ENCODE data around the gene MARCO. TPM values are rescaled to one million over a fixed set of nuclear protein-coding genes. Genes with fewer than 3 reads are reported as not detected.

Gene MARCO
- total and polyA plus RNA-seq, 2 experiments from 2014 or later = not detected

DNA sequence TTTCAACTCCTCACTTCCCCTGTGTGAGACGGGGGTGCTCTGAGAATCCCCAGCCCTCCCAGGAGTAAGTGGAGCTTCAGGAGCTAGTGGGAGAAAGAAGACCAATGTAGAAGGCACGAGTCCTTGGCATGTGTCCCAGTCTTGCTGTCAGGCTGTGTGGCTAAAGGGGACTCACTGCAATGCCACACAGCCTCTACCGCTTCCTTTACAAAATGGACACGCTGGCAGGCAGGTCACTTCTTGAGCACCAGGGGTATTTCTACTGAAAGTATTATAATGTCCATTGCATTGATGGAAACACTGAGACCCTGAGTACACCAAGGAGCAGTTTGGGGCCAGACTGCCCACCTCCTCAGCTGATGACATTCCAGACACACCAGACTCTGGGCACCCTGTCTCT lies 35.8 kb upstream of the MARCO start:
- no peak for DNase-seq (ENCODE audit: low spot score)
- no peak overlapping the region for H3K4me3 Mint-ChIP-seq
- Histone ChIP-seq H3K36me3 (ENCODE audit: insufficient read depth) (no peaks in the 10 kb centered on the region), H3K4me1 (ENCODE audit: insufficient read depth) (no peaks in the 10 kb centered on the region), H3K27me3 (ENCODE audit: insufficient read depth) (no peaks in the 10 kb centered on the region), H3K4me2 (no peak overlapping the region), H3F3A (replicated peaks; ENCODE audit: low read depth) (no peaks in the 10 kb centered on the region), H3K27ac (ENCODE audit: low read depth) (no peak overlapping the region), H3K4me3 (no peak overlapping the region), H2AFZ (no peak overlapping the region), H4K20me1 (replicated peaks; ENCODE audit: insufficient read depth) (no peaks in the 10 kb centered on the region), H3K9me2 (ENCODE audit: insufficient read depth) (peaks cover 7% of the 10 kb centered on the region), H3K79me2 (replicated peaks; ENCODE audit: insufficient read depth) (no peaks in the 10 kb centered on the region)
- H3K27me3 Mint-ChIP-seq (ENCODE audit: insufficient read depth, low read depth, poor library complexity) = no peaks in the 10 kb centered on the region
- H3K4me1 Mint-ChIP-seq = no peaks in the 10 kb centered on the region
- TF ChIP-seq, protein P1, sequence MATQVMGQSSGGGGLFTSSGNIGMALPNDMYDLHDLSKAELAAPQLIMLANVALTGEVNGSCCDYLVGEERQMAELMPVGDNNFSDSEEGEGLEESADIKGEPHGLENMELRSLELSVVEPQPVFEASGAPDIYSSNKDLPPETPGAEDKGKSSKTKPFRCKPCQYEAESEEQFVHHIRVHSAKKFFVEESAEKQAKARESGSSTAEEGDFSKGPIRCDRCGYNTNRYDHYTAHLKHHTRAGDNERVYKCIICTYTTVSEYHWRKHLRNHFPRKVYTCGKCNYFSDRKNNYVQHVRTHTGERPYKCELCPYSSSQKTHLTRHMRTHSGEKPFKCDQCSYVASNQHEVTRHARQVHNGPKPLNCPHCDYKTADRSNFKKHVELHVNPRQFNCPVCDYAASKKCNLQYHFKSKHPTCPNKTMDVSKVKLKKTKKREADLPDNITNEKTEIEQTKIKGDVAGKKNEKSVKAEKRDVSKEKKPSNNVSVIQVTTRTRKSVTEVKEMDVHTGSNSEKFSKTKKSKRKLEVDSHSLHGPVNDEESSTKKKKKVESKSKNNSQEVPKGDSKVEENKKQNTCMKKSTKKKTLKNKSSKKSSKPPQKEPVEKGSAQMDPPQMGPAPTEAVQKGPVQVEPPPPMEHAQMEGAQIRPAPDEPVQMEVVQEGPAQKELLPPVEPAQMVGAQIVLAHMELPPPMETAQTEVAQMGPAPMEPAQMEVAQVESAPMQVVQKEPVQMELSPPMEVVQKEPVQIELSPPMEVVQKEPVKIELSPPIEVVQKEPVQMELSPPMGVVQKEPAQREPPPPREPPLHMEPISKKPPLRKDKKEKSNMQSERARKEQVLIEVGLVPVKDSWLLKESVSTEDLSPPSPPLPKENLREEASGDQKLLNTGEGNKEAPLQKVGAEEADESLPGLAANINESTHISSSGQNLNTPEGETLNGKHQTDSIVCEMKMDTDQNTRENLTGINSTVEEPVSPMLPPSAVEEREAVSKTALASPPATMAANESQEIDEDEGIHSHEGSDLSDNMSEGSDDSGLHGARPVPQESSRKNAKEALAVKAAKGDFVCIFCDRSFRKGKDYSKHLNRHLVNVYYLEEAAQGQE (IDR thresholded peaks at IDR 0.05; ENCODE audit: unreplicated experiment) = no peak
- TF ChIP-seq, protein P2, sequence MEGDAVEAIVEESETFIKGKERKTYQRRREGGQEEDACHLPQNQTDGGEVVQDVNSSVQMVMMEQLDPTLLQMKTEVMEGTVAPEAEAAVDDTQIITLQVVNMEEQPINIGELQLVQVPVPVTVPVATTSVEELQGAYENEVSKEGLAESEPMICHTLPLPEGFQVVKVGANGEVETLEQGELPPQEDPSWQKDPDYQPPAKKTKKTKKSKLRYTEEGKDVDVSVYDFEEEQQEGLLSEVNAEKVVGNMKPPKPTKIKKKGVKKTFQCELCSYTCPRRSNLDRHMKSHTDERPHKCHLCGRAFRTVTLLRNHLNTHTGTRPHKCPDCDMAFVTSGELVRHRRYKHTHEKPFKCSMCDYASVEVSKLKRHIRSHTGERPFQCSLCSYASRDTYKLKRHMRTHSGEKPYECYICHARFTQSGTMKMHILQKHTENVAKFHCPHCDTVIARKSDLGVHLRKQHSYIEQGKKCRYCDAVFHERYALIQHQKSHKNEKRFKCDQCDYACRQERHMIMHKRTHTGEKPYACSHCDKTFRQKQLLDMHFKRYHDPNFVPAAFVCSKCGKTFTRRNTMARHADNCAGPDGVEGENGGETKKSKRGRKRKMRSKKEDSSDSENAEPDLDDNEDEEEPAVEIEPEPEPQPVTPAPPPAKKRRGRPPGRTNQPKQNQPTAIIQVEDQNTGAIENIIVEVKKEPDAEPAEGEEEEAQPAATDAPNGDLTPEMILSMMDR (conservative IDR thresholded peaks at IDR 0.05; ENCODE audit: low read depth in 2 of 2) = no peak
- TF ChIP-seq JUNB (IDR thresholded peaks at IDR 0.05; ENCODE audit: unreplicated experiment) (no peak), ZNF331 (CRISPR knock-in tag; IDR thresholded peaks at IDR 0.05; ENCODE audit: low read depth) (no peak), POLR2AphosphoS5 (IDR thresholded peaks at IDR 0.05; ENCODE audit: low read depth) (no peak), NANOG (IDR thresholded peaks at IDR 0.05; ENCODE audit: borderline replicate concordance) (no peak), CREB1 (CRISPR knock-in tag; IDR thresholded peaks at IDR 0.05; ENCODE audit: low read depth) (no peak), STAT1 (IDR thresholded peaks at IDR 0.05; ENCODE audit: unreplicated experiment) (no peak), ZNF114 (CRISPR knock-in tag; IDR thresholded peaks at IDR 0.05) (no peak), EZH2 (IDR thresholded peaks at IDR 0.05; ENCODE audit: low read depth, unreplicated experiment) (no peak), EZH2phosphoT487 (IDR thresholded peaks at IDR 0.05; ENCODE audit: unreplicated experiment) (no peak)
- TF ChIP-seq, protein P3, sequence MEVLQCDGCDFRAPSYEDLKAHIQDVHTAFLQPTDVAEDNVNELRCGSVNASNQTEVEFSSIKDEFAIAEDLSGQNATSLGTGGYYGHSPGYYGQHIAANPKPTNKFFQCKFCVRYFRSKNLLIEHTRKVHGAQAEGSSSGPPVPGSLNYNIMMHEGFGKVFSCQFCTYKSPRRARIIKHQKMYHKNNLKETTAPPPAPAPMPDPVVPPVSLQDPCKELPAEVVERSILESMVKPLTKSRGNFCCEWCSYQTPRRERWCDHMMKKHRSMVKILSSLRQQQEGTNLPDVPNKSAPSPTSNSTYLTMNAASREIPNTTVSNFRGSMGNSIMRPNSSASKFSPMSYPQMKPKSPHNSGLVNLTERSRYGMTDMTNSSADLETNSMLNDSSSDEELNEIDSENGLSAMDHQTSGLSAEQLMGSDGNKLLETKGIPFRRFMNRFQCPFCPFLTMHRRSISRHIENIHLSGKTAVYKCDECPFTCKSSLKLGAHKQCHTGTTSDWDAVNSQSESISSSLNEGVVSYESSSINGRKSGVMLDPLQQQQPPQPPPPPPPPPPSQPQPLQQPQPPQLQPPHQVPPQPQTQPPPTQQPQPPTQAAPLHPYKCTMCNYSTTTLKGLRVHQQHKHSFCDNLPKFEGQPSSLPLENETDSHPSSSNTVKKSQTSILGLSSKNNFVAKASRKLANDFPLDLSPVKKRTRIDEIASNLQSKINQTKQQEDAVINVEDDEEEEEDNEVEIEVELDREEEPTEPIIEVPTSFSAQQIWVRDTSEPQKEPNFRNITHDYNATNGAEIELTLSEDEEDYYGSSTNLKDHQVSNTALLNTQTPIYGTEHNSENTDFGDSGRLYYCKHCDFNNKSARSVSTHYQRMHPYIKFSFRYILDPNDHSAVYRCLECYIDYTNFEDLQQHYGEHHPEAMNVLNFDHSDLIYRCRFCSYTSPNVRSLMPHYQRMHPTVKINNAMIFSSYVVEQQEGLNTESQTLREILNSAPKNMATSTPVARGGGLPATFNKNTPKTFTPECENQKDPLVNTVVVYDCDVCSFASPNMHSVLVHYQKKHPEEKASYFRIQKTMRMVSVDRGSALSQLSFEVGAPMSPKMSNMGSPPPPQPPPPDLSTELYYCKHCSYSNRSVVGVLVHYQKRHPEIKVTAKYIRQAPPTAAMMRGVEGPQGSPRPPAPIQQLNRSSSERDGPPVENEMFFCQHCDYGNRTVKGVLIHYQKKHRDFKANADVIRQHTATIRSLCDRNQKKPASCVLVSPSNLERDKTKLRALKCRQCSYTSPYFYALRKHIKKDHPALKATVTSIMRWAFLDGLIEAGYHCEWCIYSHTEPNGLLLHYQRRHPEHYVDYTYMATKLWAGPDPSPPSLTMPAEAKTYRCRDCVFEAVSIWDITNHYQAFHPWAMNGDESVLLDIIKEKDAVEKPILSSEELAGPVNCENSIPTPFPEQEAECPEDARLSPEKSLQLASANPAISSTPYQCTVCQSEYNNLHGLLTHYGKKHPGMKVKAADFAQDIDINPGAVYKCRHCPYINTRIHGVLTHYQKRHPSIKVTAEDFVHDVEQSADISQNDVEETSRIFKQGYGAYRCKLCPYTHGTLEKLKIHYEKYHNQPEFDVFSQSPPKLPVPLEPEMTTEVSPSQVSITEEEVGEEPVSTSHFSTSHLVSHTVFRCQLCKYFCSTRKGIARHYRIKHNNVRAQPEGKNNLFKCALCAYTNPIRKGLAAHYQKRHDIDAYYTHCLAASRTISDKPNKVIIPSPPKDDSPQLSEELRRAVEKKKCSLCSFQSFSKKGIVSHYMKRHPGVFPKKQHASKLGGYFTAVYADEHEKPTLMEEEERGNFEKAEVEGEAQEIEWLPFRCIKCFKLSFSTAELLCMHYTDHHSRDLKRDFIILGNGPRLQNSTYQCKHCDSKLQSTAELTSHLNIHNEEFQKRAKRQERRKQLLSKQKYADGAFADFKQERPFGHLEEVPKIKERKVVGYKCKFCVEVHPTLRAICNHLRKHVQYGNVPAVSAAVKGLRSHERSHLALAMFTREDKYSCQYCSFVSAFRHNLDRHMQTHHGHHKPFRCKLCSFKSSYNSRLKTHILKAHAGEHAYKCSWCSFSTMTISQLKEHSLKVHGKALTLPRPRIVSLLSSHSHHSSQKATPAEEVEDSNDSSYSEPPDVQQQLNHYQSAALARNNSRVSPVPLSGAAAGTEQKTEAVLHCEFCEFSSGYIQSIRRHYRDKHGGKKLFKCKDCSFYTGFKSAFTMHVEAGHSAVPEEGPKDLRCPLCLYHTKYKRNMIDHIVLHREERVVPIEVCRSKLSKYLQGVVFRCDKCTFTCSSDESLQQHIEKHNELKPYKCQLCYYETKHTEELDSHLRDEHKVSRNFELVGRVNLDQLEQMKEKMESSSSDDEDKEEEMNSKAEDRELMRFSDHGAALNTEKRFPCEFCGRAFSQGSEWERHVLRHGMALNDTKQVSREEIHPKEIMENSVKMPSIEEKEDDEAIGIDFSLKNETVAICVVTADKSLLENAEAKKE (CRISPR knock-in tag; IDR thresholded peaks at IDR 0.05) = no peak
- TF ChIP-seq, protein P4, sequence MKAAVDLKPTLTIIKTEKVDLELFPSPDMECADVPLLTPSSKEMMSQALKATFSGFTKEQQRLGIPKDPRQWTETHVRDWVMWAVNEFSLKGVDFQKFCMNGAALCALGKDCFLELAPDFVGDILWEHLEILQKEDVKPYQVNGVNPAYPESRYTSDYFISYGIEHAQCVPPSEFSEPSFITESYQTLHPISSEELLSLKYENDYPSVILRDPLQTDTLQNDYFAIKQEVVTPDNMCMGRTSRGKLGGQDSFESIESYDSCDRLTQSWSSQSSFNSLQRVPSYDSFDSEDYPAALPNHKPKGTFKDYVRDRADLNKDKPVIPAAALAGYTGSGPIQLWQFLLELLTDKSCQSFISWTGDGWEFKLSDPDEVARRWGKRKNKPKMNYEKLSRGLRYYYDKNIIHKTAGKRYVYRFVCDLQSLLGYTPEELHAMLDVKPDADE (IDR thresholded peaks at IDR 0.05) = no peak
- H3K27ac Mint-ChIP-seq = no peak overlapping the region
- no peak for ATAC-seq
- H3K36me3 Mint-ChIP-seq (ENCODE audit: low read depth) = no peaks in the 10 kb centered on the region
- H3K9me3 Mint-ChIP-seq = no peaks in the 10 kb centered on the region
